GM13977 (cell line): Measurements from ENCODE around the gene CMYA5.

Experiments used
- DNase-seq: peaks from one replicate; pipeline ENCODE4 v3.0.0; 2012; ENCODE audit warnings: low spot score
- in situ Hi-C: fragments of 300-500 bp; cut with MboI; formaldehyde crosslinking; loops from one replicate; pipeline ENCODE4 v1.12.0; 2022; ENCODE audit warnings: low sequenced_read_pairs, low pct_unique_long_range_greater_than_20kb, mixed read lengths, inconsistent platforms; ENCODE audit not compliant: unreplicated experiment
- TF ChIP-seq, protein P1 (sequence below): IDR thresholded peaks from 2 replicates; pipeline ENCODE4 v1.5.1; 2012; ENCODE audit warnings: mild to moderate bottlenecking, control low read depth; ENCODE audit not compliant: insufficient read depth; ENCODE audit errors: extremely low read depth, missing control alignments

The CMYA5 gene

DNA sequence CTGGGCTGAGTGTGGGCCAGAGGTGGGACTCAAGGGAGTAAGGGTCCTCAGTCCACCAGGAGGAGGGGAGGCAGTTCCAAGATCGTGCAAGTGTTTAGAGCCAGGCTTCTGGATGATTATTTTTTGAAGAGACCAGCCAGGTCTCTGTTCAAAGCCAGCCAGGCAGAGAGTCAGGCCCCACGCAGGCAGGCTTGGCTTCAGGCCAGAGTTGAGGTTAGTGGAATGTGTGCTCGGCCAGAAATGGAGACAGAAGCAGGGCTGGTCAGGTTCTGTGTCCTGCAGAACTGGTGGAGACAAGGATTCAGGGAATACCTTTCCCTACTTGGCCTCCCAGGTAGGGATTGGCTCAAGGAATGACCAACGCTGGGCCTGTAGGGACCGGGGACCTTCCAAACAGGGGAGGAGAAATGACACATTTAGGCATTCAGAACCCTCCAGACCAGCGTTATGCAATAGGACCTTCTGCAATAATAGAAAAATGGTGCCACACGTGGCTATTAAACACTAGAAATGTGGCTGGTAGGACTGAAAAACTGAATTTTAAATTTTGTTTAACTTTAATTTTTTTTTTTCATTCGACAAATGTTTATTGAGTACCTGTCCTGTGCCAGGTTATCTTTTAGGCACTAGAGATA lies 106.2 kb downstream of the CMYA5 start:
- no peak for DNase-seq
- TF ChIP-seq, protein P1, sequence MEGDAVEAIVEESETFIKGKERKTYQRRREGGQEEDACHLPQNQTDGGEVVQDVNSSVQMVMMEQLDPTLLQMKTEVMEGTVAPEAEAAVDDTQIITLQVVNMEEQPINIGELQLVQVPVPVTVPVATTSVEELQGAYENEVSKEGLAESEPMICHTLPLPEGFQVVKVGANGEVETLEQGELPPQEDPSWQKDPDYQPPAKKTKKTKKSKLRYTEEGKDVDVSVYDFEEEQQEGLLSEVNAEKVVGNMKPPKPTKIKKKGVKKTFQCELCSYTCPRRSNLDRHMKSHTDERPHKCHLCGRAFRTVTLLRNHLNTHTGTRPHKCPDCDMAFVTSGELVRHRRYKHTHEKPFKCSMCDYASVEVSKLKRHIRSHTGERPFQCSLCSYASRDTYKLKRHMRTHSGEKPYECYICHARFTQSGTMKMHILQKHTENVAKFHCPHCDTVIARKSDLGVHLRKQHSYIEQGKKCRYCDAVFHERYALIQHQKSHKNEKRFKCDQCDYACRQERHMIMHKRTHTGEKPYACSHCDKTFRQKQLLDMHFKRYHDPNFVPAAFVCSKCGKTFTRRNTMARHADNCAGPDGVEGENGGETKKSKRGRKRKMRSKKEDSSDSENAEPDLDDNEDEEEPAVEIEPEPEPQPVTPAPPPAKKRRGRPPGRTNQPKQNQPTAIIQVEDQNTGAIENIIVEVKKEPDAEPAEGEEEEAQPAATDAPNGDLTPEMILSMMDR: no peak
- in situ Hi-C loops: no loop called here

DNA sequence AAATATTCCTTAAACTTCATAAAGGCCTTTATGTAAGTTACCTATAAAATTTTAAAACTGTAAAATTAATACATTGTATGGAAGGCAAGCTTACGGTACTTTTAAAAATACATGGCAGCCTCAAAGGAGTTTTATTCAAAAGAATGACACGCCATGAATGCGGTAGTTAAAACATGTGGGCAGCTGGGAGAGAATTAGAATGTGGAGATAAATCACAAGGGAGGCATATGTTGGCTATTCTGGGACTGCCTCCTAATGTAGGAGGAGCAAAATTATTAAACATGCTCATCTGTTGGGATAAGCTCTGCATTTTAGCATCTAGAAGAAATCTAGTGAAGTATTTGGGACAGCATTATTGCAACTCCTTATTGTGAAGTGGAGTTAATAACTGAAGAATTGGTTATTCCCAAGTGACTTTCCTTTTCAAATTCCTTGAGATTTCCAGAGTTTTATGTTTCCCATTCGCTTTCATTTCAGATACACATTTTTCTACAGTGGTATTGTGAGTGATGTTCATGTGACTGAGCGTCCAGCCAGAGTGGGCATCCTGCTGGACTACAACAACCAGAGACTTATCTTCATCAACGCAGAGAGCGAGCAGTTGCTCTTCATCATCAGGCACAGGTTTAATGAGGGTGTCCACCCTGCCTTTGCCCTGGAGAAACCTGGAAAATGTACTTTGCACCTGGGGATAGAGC lies 109.4 kb downstream of the CMYA5 start:
- in situ Hi-C loops: no loop called here
- TF ChIP-seq, protein P1: no peak
- DNase-seq: no peak

- no peak for DNase-seq
- TF ChIP-seq, protein P1: no peak
- in situ Hi-C loops: no loop called here
Measured at GRCh38 chr5:79800979-79801827, 111.6 kb downstream of the CMYA5 start.

DNA sequence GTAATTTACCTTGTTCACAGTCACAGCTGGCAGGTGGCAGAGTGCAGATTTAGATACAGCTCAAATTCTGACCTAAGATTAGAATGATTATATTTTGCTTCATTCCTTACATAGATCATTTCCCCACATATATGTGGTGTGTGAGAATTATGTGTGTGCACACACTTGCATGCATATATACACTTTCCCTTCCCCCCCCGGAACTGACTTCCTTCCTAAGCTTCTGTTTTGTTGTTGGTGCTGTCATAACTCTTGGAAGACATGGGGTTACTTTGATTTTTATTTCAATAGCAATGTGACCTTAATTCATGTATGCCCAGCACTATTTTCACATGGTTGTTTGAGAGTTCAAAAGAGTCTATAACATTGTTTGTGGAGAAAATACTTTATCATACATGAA lies 112.8 kb downstream of the CMYA5 start:
- TF ChIP-seq, protein P1: no peak
- in situ Hi-C loops: no loop called here
- DNase-seq: no peak

- in situ Hi-C loops: no loop called here
- TF ChIP-seq, protein P1: no peak
- no peak for DNase-seq
Measured at GRCh38 chr5:79803007-79803406, 113.4 kb downstream of the CMYA5 start.

- in situ Hi-C loops: no loop called here
- TF ChIP-seq, protein P1: no peak
- DNase-seq: no peak
Measured at GRCh38 chr5:79806741-79807140, 117.1 kb downstream of the CMYA5 start.
